T-cell (primary cell): Measurements from ENCODE around the gene GABBR2. TPM values are rescaled to one million over a fixed set of nuclear protein-coding genes. Genes with fewer than 3 reads are reported as not detected.

Experiments used
- ATAC-seq, 4 experiments: fragments of 200-7000 bp in 3 of 4; fragments of 150-1000 bp in 1 of 4; cut with Tn5 transposase; replicated peaks in 1 of 4; 1 replicate in 3 of 4; 2 replicates in 1 of 4; pipeline ENCODE4 v1.10.0; 2021; ENCODE audit warnings: moderate library complexity in 3 of 4, mild to moderate bottlenecking in 2 of 4, moderate number of reproducible peaks in 1 of 4
- CTCF ChIA-PET, 2 donors: fragments of 300-600 bp; sonication (Branson Sonifier 250); formaldehyde crosslinking; loops; one replicate each; lab custom pipeline; 2022; ENCODE audit warnings: antibody characterized with exemption in 2 of 2; lab: Charles Lee
- POLR2A ChIA-PET, 2 donors: fragments of 300-600 bp; sonication (Branson Sonifier 250); formaldehyde crosslinking; loops; one replicate each; lab custom pipeline; 2022; ENCODE audit warnings: antibody characterized with exemption in 2 of 2; lab: Charles Lee
- DNase-seq, 35 experiments: peaks; one replicate each; pipeline versions ENCODE4 v3.0.0 to v3.0.0-alpha.2; 2013 to 2023
- H3K27ac ChIP-seq: one replicate; pipeline ENCODE4 v1.5.1; 2013; ENCODE audit warnings: low read length
- H3K27me3 ChIP-seq, 2 experiments: replicated peaks in 1 of 2; 1 replicate in 1 of 2; 2 replicates in 1 of 2; pipeline versions ENCODE4 v1.6.1 to v1.7.0; 2013; ENCODE audit warnings: low read length in 1 of 2, mixed read lengths in 1 of 2; ENCODE audit not compliant: control insufficient read depth in 2 of 2, insufficient read depth in 2 of 2; ENCODE audit errors: extremely low read depth in 1 of 2
- H3K36me3 ChIP-seq, 2 donors: 1 replicate in 1 of 2; 2 replicates in 1 of 2; pipeline versions ENCODE4 v1.6.1 to v1.7.0; 2013; ENCODE audit warnings: low read length in 1 of 2; ENCODE audit not compliant: control insufficient read depth in 2 of 2, insufficient read depth in 1 of 2; ENCODE audit errors: extremely low read depth in 1 of 2
- H3K4me1 ChIP-seq, 2 experiments: 1 replicate in 1 of 2; 2 replicates in 1 of 2; pipeline versions ENCODE4 v1.6.1 to v1.7.0; 2013; ENCODE audit warnings: low read length in 2 of 2, mixed read lengths in 1 of 2; ENCODE audit not compliant: insufficient read depth in 2 of 2, control insufficient read depth in 1 of 2; ENCODE audit errors: extremely low read depth in 1 of 2
- H3K4me3 ChIP-seq, 2 donors: 1 replicate in 1 of 2; 2 replicates in 1 of 2; pipeline versions ENCODE4 v1.5.1 to v1.7.0; 2013; ENCODE audit warnings: mild to moderate bottlenecking in 2 of 2, low read length in 1 of 2, moderate library complexity in 1 of 2; ENCODE audit not compliant: control insufficient read depth in 1 of 2; ENCODE audit errors: extremely low read depth in 1 of 2
- H3K9me3 ChIP-seq: 2 replicates; pipeline ENCODE4 v1.7.0; 2013
- H3K27ac Mint-ChIP-seq, 2 donors: one replicate each; pipeline ENCODE4 v1.8.0; 2020 to 2021; ENCODE audit warnings: mild to moderate bottlenecking in 2 of 2, mixed read lengths in 2 of 2
- H3K27me3 Mint-ChIP-seq, 2 donors: one replicate each; pipeline ENCODE4 v1.8.0; 2021 to 2022; ENCODE audit warnings: mixed read lengths in 2 of 2
- H3K36me3 Mint-ChIP-seq: one replicate; pipeline ENCODE4 v1.8.0; 2021; ENCODE audit warnings: mixed read lengths
- H3K4me1 Mint-ChIP-seq, 3 donors: one replicate each; pipeline ENCODE4 v1.8.0; 2020 to 2022; ENCODE audit warnings: mixed read lengths in 3 of 3, mild to moderate bottlenecking in 1 of 3
- H3K4me3 Mint-ChIP-seq, 3 donors: one replicate each; pipeline ENCODE4 v1.8.0; 2020 to 2022; ENCODE audit warnings: mild to moderate bottlenecking in 3 of 3, mixed read lengths in 3 of 3, moderate library complexity in 3 of 3
- H3K9me3 Mint-ChIP-seq, 3 donors: one replicate each; pipeline ENCODE4 v1.8.0; 2020 to 2022; ENCODE audit warnings: mixed read lengths in 3 of 3
- WGBS: methylation state at CpG from one replicate; pipeline ENCODE4 v1.1.5; 2013; ENCODE audit warnings: missing lambda C conversion rate; ENCODE audit not compliant: insufficient coverage; 5-methylcytosine and 5-hydroxymethylcytosine counted together
- total RNA-seq, 35 experiments: library from RNA in 6 of 35; stranded (reverse) in 6 of 35; fragments of 120-200 nt in 1 of 35; gene quantifications; one replicate each; pipeline versions ENCODE4 v1.2.1 to v1.2.4 and lab custom pipeline; 2013 to 2026

GABBR2 gene
- total RNA-seq, 5 donors from 2014 or later (not counting 1 experiment from before 2014, with no cell fraction given): 0.03 TPM; not detected in 4

DNA sequence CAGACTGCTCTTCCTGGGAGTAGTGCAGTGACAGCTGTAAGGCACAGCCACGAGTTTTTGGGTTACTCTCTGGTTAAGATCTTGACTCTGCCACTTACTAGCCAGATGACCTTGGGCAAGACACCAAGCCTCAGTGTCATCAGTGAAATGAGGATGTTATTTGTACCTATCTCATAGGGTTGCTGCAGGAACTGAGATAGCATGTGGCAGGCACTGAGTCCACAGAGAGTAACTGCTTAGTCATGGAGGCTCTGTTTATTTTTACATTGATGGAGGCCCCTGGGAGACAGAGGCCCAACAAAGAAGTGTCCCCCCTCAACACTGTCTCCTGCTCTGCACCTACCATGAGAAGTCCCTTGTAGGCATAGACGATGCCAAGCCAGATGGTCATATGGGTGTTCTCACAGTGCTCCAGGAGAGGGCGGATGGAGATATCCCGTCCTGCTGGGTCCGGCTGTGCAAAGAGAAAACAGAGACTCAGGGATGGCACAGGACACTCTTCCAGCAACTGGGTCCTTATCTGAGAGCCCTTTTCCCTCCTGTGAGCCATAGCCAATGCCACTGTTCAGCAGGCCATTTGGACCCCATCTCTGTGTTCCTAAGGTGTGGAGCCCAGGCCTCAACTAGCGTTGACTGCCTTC, 397.9 kb downstream of the GABBR2 start:
- peaks cover 0 to 4% (median 0%) of the 10 kb centered on the region in 3 donors for H3K4me1 Mint-ChIP-seq
- Histone ChIP-seq H3K36me3 (no peaks in the 10 kb centered on the region), H3K4me3 (no peak overlapping the region), H3K27me3 (peaks cover 0 to 22% of the 10 kb centered on the region in 2 experiments), H3K9me3 (no peaks in the 10 kb centered on the region), H3K27ac (no peak overlapping the region), H3K4me1 (peaks cover 0 to 5% of the 10 kb centered on the region in 2 experiments)
- ChIA-PET POLR2A (no interaction called here), CTCF (no interaction called here)
- DNase-seq (no peak), ATAC-seq (no peak)
- no peak overlapping the region for H3K4me3 Mint-ChIP-seq
- H3K36me3 Mint-ChIP-seq: no peaks in the 10 kb centered on the region
- peaks cover 4 to 8% of the 10 kb centered on the region in 2 donors for H3K27me3 Mint-ChIP-seq
- no peak overlapping the region for H3K27ac Mint-ChIP-seq
- 79% methylated on average over 6 of the region's 6 CpGs for WGBS
- H3K9me3 Mint-ChIP-seq: no peaks in the 10 kb centered on the region

DNA sequence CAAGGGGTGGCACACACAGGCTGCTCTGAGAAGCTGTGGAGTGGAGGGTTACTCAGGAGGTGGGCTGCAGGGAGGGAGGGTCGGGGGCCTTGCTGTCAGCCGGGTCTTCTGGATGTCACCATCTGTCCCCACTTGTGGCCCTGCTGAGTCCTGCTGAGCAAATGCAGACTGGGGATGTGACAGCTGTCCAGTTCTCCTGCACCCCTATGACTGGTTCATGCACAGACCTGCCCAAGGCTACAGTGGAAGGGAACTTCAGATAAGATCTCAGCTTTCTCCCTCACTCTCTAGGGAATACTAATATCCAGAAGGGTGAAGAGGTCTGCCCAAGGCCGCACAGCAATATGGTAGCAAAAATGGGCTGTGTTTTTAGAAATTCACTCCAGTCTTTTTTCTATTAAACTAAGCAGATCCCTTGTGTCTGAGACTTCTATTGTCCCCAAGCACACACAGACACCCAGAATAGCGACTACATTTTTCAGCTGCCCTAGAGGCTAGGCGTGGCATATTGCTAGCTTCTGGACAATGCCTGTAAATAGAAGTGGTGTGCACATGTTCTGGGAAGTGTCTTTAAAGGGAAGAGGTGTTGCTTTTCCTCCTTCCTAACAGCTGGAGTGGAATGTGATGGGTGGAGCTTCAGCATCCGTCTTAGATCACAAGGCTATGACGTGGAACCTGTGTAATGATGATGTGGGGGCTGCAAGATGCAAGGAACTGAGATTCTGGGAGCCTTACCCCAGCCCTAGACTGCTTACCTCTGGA, 402.2 kb downstream of the GABBR2 start:
- no peaks in the 10 kb centered on the region for H3K36me3 ChIP-seq
- Mint-ChIP-seq H3K27me3 (peaks cover 0 to 3% of the 10 kb centered on the region in 2 donors), H3K9me3 (no peaks in the 10 kb centered on the region), H3K4me1 (no peaks in the 10 kb centered on the region), H3K27ac (no peak overlapping the region), H3K4me3 (no peak overlapping the region), H3K36me3 (no peaks in the 10 kb centered on the region)
- no peaks in the 10 kb centered on the region for H3K9me3 ChIP-seq
- no peak for DNase-seq
- no peak overlapping the region for H3K27ac ChIP-seq
- ATAC-seq: no peak
- 73% methylated on average over 2 of the region's 7 CpGs for WGBS
- peaks cover 0 to 15% of the 10 kb centered on the region in 2 experiments for H3K27me3 ChIP-seq
- H3K4me3 ChIP-seq: no peak overlapping the region
- ChIA-PET CTCF (no interaction called here), POLR2A (no interaction called here)
- no peaks in the 10 kb centered on the region for H3K4me1 ChIP-seq

DNA sequence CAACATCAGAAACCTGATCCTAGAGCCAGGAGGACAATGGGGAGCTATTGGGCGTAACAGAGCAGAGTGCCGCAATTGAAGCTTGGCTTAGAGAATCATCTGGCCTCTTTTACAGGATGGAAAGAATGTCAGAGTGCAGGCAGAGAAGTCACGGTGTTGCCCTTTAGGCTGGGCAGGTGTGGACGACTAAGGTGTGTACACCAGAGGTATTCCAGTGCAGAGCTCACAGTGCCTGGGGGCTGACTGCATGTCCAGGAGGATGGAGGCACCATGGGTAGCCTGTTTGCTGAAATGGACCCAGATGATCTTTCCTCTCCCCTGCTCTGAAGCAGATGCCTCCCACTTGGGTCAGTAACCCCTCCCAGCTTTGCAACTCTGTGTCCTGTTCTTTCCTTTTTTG, 404.4 kb downstream of the GABBR2 start:
- Histone ChIP-seq H3K36me3 (no peaks in the 10 kb centered on the region), H3K4me1 (no peaks in the 10 kb centered on the region), H3K27me3 (peaks cover 0 to 15% of the 10 kb centered on the region in 2 experiments), H3K27ac (no peak overlapping the region), H3K4me3 (no peak overlapping the region), H3K9me3 (no peaks in the 10 kb centered on the region)
- no peak overlapping the region for H3K4me3 Mint-ChIP-seq
- no peaks in the 10 kb centered on the region for H3K9me3 Mint-ChIP-seq
- DNase-seq (no peak), ATAC-seq (no peak)
- no peaks in the 10 kb centered on the region for H3K4me1 Mint-ChIP-seq
- CTCF ChIA-PET: no interaction called here
- WGBS: 89% methylated on average over 4 of the region's 4 CpGs
- POLR2A ChIA-PET: no interaction called here
- H3K27me3 Mint-ChIP-seq: peaks cover 0 to 3% of the 10 kb centered on the region in 2 donors
- H3K36me3 Mint-ChIP-seq: no peaks in the 10 kb centered on the region
- H3K27ac Mint-ChIP-seq: no peak overlapping the region

DNA sequence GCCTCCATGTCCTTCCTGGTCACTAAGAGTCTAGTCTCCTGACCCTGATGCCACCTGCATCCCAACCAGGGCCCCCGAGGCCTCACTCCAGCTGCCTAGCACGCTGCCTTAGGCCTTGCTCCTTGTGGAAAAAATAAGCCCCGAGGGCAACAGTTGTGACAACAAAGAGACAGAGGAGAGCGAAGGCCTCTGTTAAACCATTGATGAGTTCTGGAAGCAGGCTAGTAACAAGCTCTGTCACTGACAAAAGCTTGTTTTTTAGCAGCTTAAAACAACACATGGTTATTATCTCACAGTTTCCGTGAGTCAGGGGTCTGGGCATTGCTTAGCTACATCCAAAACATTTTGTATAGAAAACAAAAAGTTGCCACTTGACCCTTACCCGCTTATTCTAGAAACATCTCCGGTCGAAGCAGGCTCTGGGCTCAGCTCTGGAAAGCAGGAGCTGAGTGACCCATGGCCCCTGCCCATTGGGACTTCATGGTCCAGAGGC, 405.1 kb downstream of the GABBR2 start:
- Histone ChIP-seq H3K27ac (no peak overlapping the region), H3K9me3 (no peaks in the 10 kb centered on the region), H3K36me3 (no peaks in the 10 kb centered on the region), H3K4me1 (no peaks in the 10 kb centered on the region), H3K27me3 (peaks cover 0 to 13% of the 10 kb centered on the region in 2 experiments), H3K4me3 (no peak overlapping the region)
- no peaks in the 10 kb centered on the region for H3K4me1 Mint-ChIP-seq
- 78% methylated on average over 8 of the region's 8 CpGs for WGBS
- peaks cover 0 to 3% of the 10 kb centered on the region in 2 donors for H3K27me3 Mint-ChIP-seq
- DNase-seq (no peak), ATAC-seq (no peak)
- no peaks in the 10 kb centered on the region for H3K36me3 Mint-ChIP-seq
- no peak overlapping the region for H3K4me3 Mint-ChIP-seq
- H3K27ac Mint-ChIP-seq: no peak overlapping the region
- no peaks in the 10 kb centered on the region for H3K9me3 Mint-ChIP-seq
- ChIA-PET CTCF (no interaction called here), POLR2A (no interaction called here)

DNA sequence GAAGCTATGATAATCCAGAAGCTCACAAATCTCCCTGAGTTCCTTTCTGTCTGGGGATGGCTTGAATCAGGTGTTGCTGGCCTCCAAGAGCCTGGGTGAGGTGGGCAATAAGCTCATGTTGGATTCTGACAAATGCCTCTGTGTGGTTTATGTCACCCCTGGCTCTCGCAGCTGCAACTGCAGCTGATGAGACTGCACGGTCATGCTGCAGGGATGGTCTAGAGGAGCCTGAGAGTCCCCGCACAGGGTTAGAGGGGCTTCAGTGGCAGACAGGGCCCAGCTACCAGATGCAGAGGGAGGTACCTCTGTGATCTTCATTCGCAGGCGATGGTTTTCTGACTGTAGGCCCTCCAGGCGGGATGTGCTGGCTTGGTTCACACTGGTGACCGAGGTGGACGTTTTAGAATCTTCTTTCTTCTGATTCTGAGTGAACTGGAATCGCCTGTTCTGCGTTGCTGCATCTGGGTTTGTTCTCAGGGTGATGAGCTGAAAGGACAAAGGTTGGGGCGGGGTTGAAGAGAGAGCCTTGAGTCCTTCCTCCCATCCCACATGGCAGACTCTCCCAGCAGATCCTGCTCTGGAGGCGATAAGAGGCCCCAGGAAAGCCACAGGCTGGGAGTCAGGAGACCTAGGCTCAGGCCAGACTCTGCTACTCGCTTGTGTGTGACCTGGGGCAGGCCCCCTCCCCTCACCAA, 405.6 kb downstream of the GABBR2 start:
- Mint-ChIP-seq H3K27me3 (peaks cover 0 to 3% of the 10 kb centered on the region in 2 donors), H3K36me3 (no peaks in the 10 kb centered on the region), H3K9me3 (no peaks in the 10 kb centered on the region), H3K4me1 (no peaks in the 10 kb centered on the region), H3K27ac (no peak overlapping the region), H3K4me3 (no peak overlapping the region)
- Histone ChIP-seq H3K9me3 (no peaks in the 10 kb centered on the region), H3K27me3 (peaks cover 0 to 12% of the 10 kb centered on the region in 2 experiments), H3K4me1 (no peaks in the 10 kb centered on the region), H3K4me3 (no peak overlapping the region), H3K27ac (no peak overlapping the region), H3K36me3 (no peaks in the 10 kb centered on the region)
- ChIA-PET POLR2A (no interaction called here), CTCF (no interaction called here)
- 97% methylated on average over 7 of the region's 13 CpGs for WGBS
- DNase-seq (no peak), ATAC-seq (no peak)

DNA sequence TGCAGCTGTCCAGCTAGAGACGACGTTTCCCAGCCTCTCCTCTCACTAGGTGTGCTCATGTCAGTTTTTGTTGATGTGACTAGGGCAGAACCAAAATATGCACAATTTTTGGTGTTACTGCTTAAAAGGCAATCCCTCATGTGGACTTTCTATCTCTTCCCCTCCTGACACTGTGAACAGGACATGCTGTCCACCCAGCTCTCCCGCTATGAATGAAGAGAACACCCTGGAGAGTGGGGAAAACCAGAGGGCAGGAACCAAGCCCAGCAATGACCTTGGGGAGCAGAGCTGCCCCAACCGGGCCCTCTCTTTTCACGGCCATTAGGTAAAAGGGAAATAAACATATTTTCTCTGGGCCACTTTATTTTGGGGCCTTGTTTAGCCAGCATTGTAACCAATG, 406.6 kb downstream of the GABBR2 start:
- CTCF ChIA-PET: no interaction called here
- H3K9me3 ChIP-seq: no peaks in the 10 kb centered on the region
- 100% methylated on average over 1 of the region's 5 CpGs for WGBS
- Mint-ChIP-seq H3K27ac (no peak overlapping the region), H3K9me3 (no peaks in the 10 kb centered on the region), H3K27me3 (peaks cover 0 to 3% of the 10 kb centered on the region in 2 donors), H3K4me3 (no peak overlapping the region), H3K4me1 (no peaks in the 10 kb centered on the region), H3K36me3 (no peaks in the 10 kb centered on the region)
- POLR2A ChIA-PET: no interaction called here
- DNase-seq (no peak), ATAC-seq (no peak)
- H3K36me3 ChIP-seq: no peaks in the 10 kb centered on the region
- no peaks in the 10 kb centered on the region for H3K4me1 ChIP-seq
- no peak overlapping the region for H3K4me3 ChIP-seq
- peaks cover 0 to 8% of the 10 kb centered on the region in 2 experiments for H3K27me3 ChIP-seq
- H3K27ac ChIP-seq: no peak overlapping the region
